ENCODE results near the gene LPCAT1.

Gene LPCAT1

GRCh38 chr5:1494780-1495524, 28.8 kb downstream of the LPCAT1 start:
- no peak for DNase-seq

GRCh38 chr5:1493941-1494340, 29.8 kb downstream of the LPCAT1 start:
- no peak for DNase-seq

- no peak for DNase-seq
Observed at GRCh38 chr5:1493413-1493812, 30.3 kb downstream of the LPCAT1 start.

- no peak for DNase-seq
Observed at GRCh38 chr5:1492757-1493156, 31.0 kb downstream of the LPCAT1 start.

GRCh38 chr5:1490376-1490775, 33.4 kb downstream of the LPCAT1 start:
- DNase-seq = no peak

- no peak for DNase-seq
Observed at GRCh38 chr5:1489754-1490153, 34.0 kb downstream of the LPCAT1 start.

GRCh38 chr5:1488882-1489680, 34.7 kb downstream of the LPCAT1 start:
- peak; percentile 70 for DNase-seq

GRCh38 chr5:1487079-1487764, 36.5 kb downstream of the LPCAT1 start:
- DNase-seq = no peak

- no peak for DNase-seq
Observed at GRCh38 chr5:1486271-1486670, 37.5 kb downstream of the LPCAT1 start.

- DNase-seq = no peak
Observed at GRCh38 chr5:1485579-1486118, 38.1 kb downstream of the LPCAT1 start.

GRCh38 chr5:1484730-1485578, 38.8 kb downstream of the LPCAT1 start:
- no peak for DNase-seq

GRCh38 chr5:1483856-1484729, 39.7 kb downstream of the LPCAT1 start:
- DNase-seq = no peak

GRCh38 chr5:1483064-1483463, 40.7 kb downstream of the LPCAT1 start:
- DNase-seq = no peak

- DNase-seq = no peak
Observed at GRCh38 chr5:1481959-1482331, 41.8 kb downstream of the LPCAT1 start.

GRCh38 chr5:1481266-1481958, 42.3 kb downstream of the LPCAT1 start:
- no peak for DNase-seq

GRCh38 chr5:1480806-1481205, 43.0 kb downstream of the LPCAT1 start:
- no peak for DNase-seq

GRCh38 chr5:1480217-1480616, 43.5 kb downstream of the LPCAT1 start:
- no peak for DNase-seq

GRCh38 chr5:1479581-1480188, 44.1 kb downstream of the LPCAT1 start:
- peak; percentile 22 for DNase-seq

GRCh38 chr5:1479066-1479465, 44.7 kb downstream of the LPCAT1 start:
- no peak for DNase-seq

GRCh38 chr5:1478271-1479035, 45.3 kb downstream of the LPCAT1 start:
- DNase-seq = no peak
